ENCODE data around the gene AGBL5.
"Not testable (repeated sequence)": the region's sequence is repeated elsewhere in the genome, so short reads cannot be mapped to it uniquely, and the experiment has no call there.

AGBL5 gene

GRCh38 chr2:27118525-27119329, 67.3 kb downstream of the AGBL5 start, which contains the start of gene CGREF1:
Gene CGREF1 (minus strand): TSS chr2:27119128. CDS start chr2:27104366, 14,762 bp downstream.
- peak in 2 of 14 donors; percentile 15 to 60 for DNase-seq

GRCh38 chr2:27119330-27119670, 67.8 kb downstream of the AGBL5 start:
- not testable (repeated sequence) for DNase-seq

Measured in C1 segment of cervical spinal cord (tissue), 14 donors.